ENCODE measurements around the gene LRRIQ1. TPM values are rescaled to one million over a fixed set of nuclear protein-coding genes. Genes with fewer than 3 reads are reported as not detected.
A peak's percentile ranks its signal among the peaks of the same experiment; 100 is the strongest.

The LRRIQ1 gene
- total RNA-seq (2016; rRNA removed; fragmentation: Illumina TruSeq; extraction: Trizol) (not detected in 2 replicates), polyA plus RNA-seq (2011; rRNA removed) (not detected in 2 replicates), polyA minus RNA-seq (2011; rRNA and poly(A)+ RNA removed; ENCODE audit: low replicate concordance) (0.82 TPM in 1 of 2 replicates, not detected in the other), Bru-seq, nascent RNA (percentile 2 among the genes with signal in this experiment), BruChase-seq, experiment 1, labeled RNA remaining after a 6-hour chase (percentile 0 among the genes with signal in this experiment), BruChase-seq, experiment 2, labeled RNA remaining after a 2-hour chase (percentile 4 among the genes with signal in this experiment)
- total RNA-seq (2016; cell fraction: cytosol; rRNA removed; fragmentation: Illumina TruSeq; extraction: Trizol; ENCODE audit: low read depth), result not detected in 2 replicates
- total RNA-seq (2016; cell fraction: insoluble cytoplasmic fraction; rRNA removed; fragmentation: Illumina TruSeq; extraction: Trizol), result 0.24 TPM in 1 of 2 replicates, not detected in the other
- total RNA-seq (2016; cell fraction: membrane; rRNA removed; fragmentation: Illumina TruSeq; extraction: Trizol), result 0.03 TPM in 1 of 2 replicates, not detected in the other
- 0.31 and 1.1 TPM in 2 replicates for total RNA-seq (2016; cell fraction: nucleus; rRNA removed; fragmentation: Illumina TruSeq; extraction: Trizol)
- not detected in 2 replicates for polyA plus RNA-seq (2011; cell fraction: cytosol; rRNA removed)
- not detected in 2 replicates for polyA plus RNA-seq (2011; cell fraction: nucleus; rRNA removed)
- not detected in 2 replicates for polyA plus RNA-seq (2012)
- not detected in 2 replicates for polyA plus RNA-seq (2016; cell fraction: cytosol; fragmentation: Illumina TruSeq; extraction: Trizol; ENCODE audit: low read depth)
- 0.37 TPM in 1 of 2 replicates, not detected in the other for polyA plus RNA-seq (2016; cell fraction: insoluble cytoplasmic fraction; fragmentation: Illumina TruSeq; extraction: Trizol; ENCODE audit: low read depth)
- not detected in 2 replicates for polyA plus RNA-seq (2016; cell fraction: membrane; fragmentation: Illumina TruSeq; extraction: Trizol; ENCODE audit: low read depth)
- 0.16 and 0.59 TPM in 2 replicates for polyA plus RNA-seq (2016; cell fraction: nucleus; fragmentation: Illumina TruSeq; extraction: Trizol; ENCODE audit: insufficient read depth, low read depth)
- not detected in 2 replicates for polyA minus RNA-seq (2011; cell fraction: cytosol; rRNA and poly(A)+ RNA removed)
- polyA minus RNA-seq (2011; cell fraction: nucleus; rRNA and poly(A)+ RNA removed), result 0.13 TPM in 1 of 2 replicates, not detected in the other
- long read RNA-seq, experiment 1, result 0 reads
- long read RNA-seq, experiment 2, result 0 reads

GRCh38 chr12:85036234-85036707 lies at the start of gene LRRIQ1, which contains the start of gene TSPAN19:
Gene LRRIQ1, plus strand, starts transcription at chr12:85036351. Its CDS starts 1,826 bp downstream, at chr12:85038177.
Gene TSPAN19, minus strand, starts transcription at chr12:85036277. Its CDS starts 6,331 bp downstream, at chr12:85029946.
- Histone ChIP-seq H3K9me3 (ENCODE audit: low read length) (no peaks in the 10 kb centered on the region), H4K20me1 (ENCODE audit: insufficient read depth, low read length) (no peaks in the 10 kb centered on the region), H3K9ac (ENCODE audit: insufficient read depth, low read depth, low read length) (no peak within 1 kb of the TSS), H3K27me3 (ENCODE audit: control insufficient read depth in 1 of 2, insufficient read depth in 2 of 2, low read length in 2 of 2) (no peaks in the 10 kb centered on the region), H3K36me3 (replicated peaks in 1 of 2; ENCODE audit: control insufficient read depth in 1 of 2, insufficient read depth in 2 of 2, low read length in 2 of 2) (no peaks in the 10 kb centered on the region), H3K4me1 (ENCODE audit: insufficient read depth, low read length) (no peaks in the 10 kb centered on the region), H3K79me2 (ENCODE audit: insufficient read depth, low read length) (no peaks in the 10 kb centered on the region), H3K4me2 (ENCODE audit: low read depth, low read length) (peak within 1 kb of the TSS; percentile 71), H3K27ac (ENCODE audit: extremely low read length, insufficient read depth, low read length) (no peak within 1 kb of the TSS), H2AFZ (ENCODE audit: low read length) (peak within 1 kb of the TSS; percentile 25), H3K4me3 (replicated peaks in 1 of 3; ENCODE audit: insufficient read depth in 1 of 3, low read depth in 2 of 3, low read length in 3 of 3) (peak within 1 kb of the TSS; percentile 11 to 55 (median 42); a peak in 4 of 6 replicates)
- in situ Hi-C loops (cut with HindIII; ENCODE audit: extremely low pct_ligation_motif_present, low pct_unique_long_range_greater_than_20kb) (no loop called here), intact Hi-C loops (cut with micrococcal nuclease; ENCODE audit: unreplicated experiment) (no loop called here)
- ATAC-seq, result peak; percentile 83
- CTCF ChIA-PET (ENCODE audit: low intra/inter-chr PET ratio, low total read pairs), result no interaction called here
- BruUV-seq (replicated peaks), result no TSS peak
- 18% methylated on average over 14 of the region's 22 CpGs for WGBS (ENCODE audit: low lambda C conversion rate)
- peak; percentile 54 for DNase-seq (ENCODE audit: low spot score)
- POLR2A ChIA-PET, result no interaction called here
- no peak for FAIRE-seq
- TF ChIP-seq ZUFSP (CRISPR knock-in tag; IDR thresholded peaks at IDR 0.05; ENCODE audit: borderline replicate concordance), result no peak
- TF ChIP-seq EEA1 (CRISPR knock-in tag; IDR thresholded peaks at IDR 0.05; ENCODE audit: borderline replicate concordance), result no peak
- no peak for TF ChIP-seq RBAK (CRISPR knock-in tag; IDR thresholded peaks at IDR 0.05)
- TF ChIP-seq GZF1 (CRISPR knock-in tag; IDR thresholded peaks at IDR 0.05), result no peak
- no peak for TF ChIP-seq ZBTB8A (CRISPR knock-in tag; IDR thresholded peaks at IDR 0.05; ENCODE audit: borderline replicate concordance, low read depth)
- no peak for TF ChIP-seq AGO1 (IDR thresholded peaks at IDR 0.05; ENCODE audit: low read depth, low read length, poor library complexity, severe bottlenecking)
- TF ChIP-seq PAXIP1 (CRISPR knock-in tag; conservative IDR thresholded peaks at IDR 0.05), result no peak
- TF ChIP-seq ZNF577 (CRISPR knock-in tag; IDR thresholded peaks at IDR 0.05; ENCODE audit: borderline replicate concordance, low read depth), result no peak
- TF ChIP-seq SP4 (CRISPR knock-in tag; IDR thresholded peaks at IDR 0.05), result no peak
- TF ChIP-seq ZNF296 (CRISPR knock-in tag; conservative IDR thresholded peaks at IDR 0.05), result no peak
- TF ChIP-seq RFX1 (IDR thresholded peaks at IDR 0.05), result peak; percentile 62
- no peak for TF ChIP-seq THAP8 (CRISPR knock-in tag; IDR thresholded peaks at IDR 0.05; ENCODE audit: borderline replicate concordance)
- TF ChIP-seq MAZ (IDR thresholded peaks at IDR 0.05; ENCODE audit: borderline replicate concordance, low read depth, low read length), result no peak
- TF ChIP-seq MAZ (CRISPR knock-in tag; IDR thresholded peaks at IDR 0.05; ENCODE audit: low read depth), result no peak
